Measurements from ENCODE around the gene PXK. TPM values are rescaled to one million over a fixed set of nuclear protein-coding genes. Genes with fewer than 3 reads are reported as not detected.
A peak's percentile ranks its signal among the peaks of the same experiment; 100 is the strongest.

Gene PXK
- total and polyA plus RNA-seq, 2 donors from 2014 or later = 21.6 to 24.8 TPM

- Histone ChIP-seq H3K9ac (ENCODE audit: low read length in 3 of 3) (no peak overlapping the region), H3K9me3 (ENCODE audit: control insufficient read depth in 2 of 3, insufficient read depth in 1 of 3, low read length in 3 of 3) (no peaks in the 10 kb centered on the region), H3K4me1 (ENCODE audit: control insufficient read depth in 2 of 3, insufficient read depth in 2 of 3, low read depth in 1 of 3, low read length in 3 of 3) (peaks cover 0 to 9% (median 6%) of the 10 kb centered on the region in 3 donors), H3K27me3 (ENCODE audit: control insufficient read depth, insufficient read depth, low read length) (no peaks in the 10 kb centered on the region), H3K4me3 (ENCODE audit: low read length in 3 of 3) (no peak overlapping the region), H3K36me3 (ENCODE audit: control insufficient read depth in 2 of 3, insufficient read depth in 3 of 3, low read length in 3 of 3) (no peaks in the 10 kb centered on the region), H3K27ac (ENCODE audit: low read depth in 2 of 2, low read length in 2 of 2) (no peak overlapping the region)
- TF ChIP-seq, protein P1, sequence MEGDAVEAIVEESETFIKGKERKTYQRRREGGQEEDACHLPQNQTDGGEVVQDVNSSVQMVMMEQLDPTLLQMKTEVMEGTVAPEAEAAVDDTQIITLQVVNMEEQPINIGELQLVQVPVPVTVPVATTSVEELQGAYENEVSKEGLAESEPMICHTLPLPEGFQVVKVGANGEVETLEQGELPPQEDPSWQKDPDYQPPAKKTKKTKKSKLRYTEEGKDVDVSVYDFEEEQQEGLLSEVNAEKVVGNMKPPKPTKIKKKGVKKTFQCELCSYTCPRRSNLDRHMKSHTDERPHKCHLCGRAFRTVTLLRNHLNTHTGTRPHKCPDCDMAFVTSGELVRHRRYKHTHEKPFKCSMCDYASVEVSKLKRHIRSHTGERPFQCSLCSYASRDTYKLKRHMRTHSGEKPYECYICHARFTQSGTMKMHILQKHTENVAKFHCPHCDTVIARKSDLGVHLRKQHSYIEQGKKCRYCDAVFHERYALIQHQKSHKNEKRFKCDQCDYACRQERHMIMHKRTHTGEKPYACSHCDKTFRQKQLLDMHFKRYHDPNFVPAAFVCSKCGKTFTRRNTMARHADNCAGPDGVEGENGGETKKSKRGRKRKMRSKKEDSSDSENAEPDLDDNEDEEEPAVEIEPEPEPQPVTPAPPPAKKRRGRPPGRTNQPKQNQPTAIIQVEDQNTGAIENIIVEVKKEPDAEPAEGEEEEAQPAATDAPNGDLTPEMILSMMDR (IDR thresholded peaks at IDR 0.05; ENCODE audit: borderline replicate concordance, extremely low read depth, insufficient read depth) = no peak
- intact Hi-C loops (cut with DNase I) = no loop called here
- no peak for FAIRE-seq
- no peak for DNase-seq
Measured at GRCh38 chr3:58298190-58298589, 34.5 kb upstream of the PXK start.

GRCh38 chr3:58299075-58299474 lies 33.6 kb upstream of the PXK start:
- H3K27ac ChIP-seq (ENCODE audit: low read depth in 2 of 2, low read length in 2 of 2) = no peak overlapping the region
- no peak for FAIRE-seq
- no peaks in the 10 kb centered on the region for H3K36me3 ChIP-seq (ENCODE audit: control insufficient read depth in 2 of 3, insufficient read depth in 3 of 3, low read length in 3 of 3)
- intact Hi-C loops (cut with DNase I) = no loop called here
- DNase-seq = no peak
- TF ChIP-seq, protein P1 (IDR thresholded peaks at IDR 0.05; ENCODE audit: borderline replicate concordance, extremely low read depth, insufficient read depth) = no peak
- H3K9me3 ChIP-seq (ENCODE audit: control insufficient read depth in 2 of 3, insufficient read depth in 1 of 3, low read length in 3 of 3) = no peaks in the 10 kb centered on the region
- peaks cover 0 to 9% (median 6%) of the 10 kb centered on the region in 3 donors for H3K4me1 ChIP-seq (ENCODE audit: control insufficient read depth in 2 of 3, insufficient read depth in 2 of 3, low read depth in 1 of 3, low read length in 3 of 3)
- H3K9ac ChIP-seq (ENCODE audit: low read length in 3 of 3) = no peak overlapping the region
- H3K4me3 ChIP-seq (ENCODE audit: low read length in 3 of 3) = no peak overlapping the region
- H3K27me3 ChIP-seq (ENCODE audit: control insufficient read depth, insufficient read depth, low read length) = no peaks in the 10 kb centered on the region

DNA sequence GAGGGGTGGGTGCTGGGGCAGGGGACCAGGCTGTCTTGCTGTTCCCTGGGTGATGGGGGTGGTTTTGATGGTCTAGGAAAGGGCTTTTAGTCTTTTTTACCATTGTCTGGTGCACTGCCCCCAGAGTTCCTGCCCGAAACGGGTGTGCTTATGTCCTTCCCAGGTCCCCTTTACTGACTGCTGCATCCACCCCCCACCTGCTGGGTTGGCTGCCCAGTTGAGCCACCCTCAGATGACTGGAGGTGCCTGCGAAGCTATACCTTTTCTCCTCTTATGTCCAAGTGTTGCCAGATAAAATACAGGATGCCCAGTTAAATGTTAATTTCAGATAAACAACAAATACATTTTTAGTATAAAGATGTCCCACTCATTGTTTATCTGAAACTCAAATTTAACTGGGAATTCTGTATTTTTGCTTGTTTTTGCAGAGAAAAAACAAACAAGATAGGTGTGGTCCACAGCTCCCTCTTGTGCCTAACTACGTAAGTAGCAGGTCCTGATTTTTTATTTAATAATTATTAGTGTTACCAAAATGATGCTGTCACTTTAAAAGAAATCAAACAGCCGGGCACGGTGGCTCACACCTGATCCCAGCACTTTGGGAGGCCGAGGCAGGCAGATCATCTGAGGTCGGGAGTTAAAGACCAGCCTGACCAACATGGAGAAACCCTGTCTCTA lies 32.7 kb upstream of the PXK start:
- Histone ChIP-seq H3K4me3 (ENCODE audit: low read length in 3 of 3) (no peak overlapping the region), H3K27me3 (ENCODE audit: control insufficient read depth, insufficient read depth, low read length) (no peaks in the 10 kb centered on the region), H3K4me1 (ENCODE audit: control insufficient read depth in 2 of 3, insufficient read depth in 2 of 3, low read depth in 1 of 3, low read length in 3 of 3) (peaks cover 0 to 9% (median 6%) of the 10 kb centered on the region in 3 donors), H3K36me3 (ENCODE audit: control insufficient read depth in 2 of 3, insufficient read depth in 3 of 3, low read length in 3 of 3) (no peaks in the 10 kb centered on the region), H3K9me3 (ENCODE audit: control insufficient read depth in 2 of 3, insufficient read depth in 1 of 3, low read length in 3 of 3) (no peaks in the 10 kb centered on the region), H3K27ac (ENCODE audit: low read depth in 2 of 2, low read length in 2 of 2) (no peak overlapping the region), H3K9ac (ENCODE audit: low read length in 3 of 3) (no peak overlapping the region)
- intact Hi-C loops (cut with DNase I) = loop anchor here (5.0 kb wide), 1 partner anchor 113 kb away; no protein-coding TSS in a partner anchor
- DNase-seq (peak in 2 of 5 donors; percentile 41 to 70), FAIRE-seq (peak; percentile 55)
- TF ChIP-seq, protein P1 (IDR thresholded peaks at IDR 0.05; ENCODE audit: borderline replicate concordance, extremely low read depth, insufficient read depth) = no peak

All from kidney (tissue), 14 donors.